ENCODE measurements around the gene ANKS1A. TPM values are rescaled to one million over a fixed set of nuclear protein-coding genes. Genes with fewer than 3 reads are reported as not detected.

ANKS1A gene
- total RNA-seq, 1 experiment from 2014 or later: 21.7 TPM

DNA sequence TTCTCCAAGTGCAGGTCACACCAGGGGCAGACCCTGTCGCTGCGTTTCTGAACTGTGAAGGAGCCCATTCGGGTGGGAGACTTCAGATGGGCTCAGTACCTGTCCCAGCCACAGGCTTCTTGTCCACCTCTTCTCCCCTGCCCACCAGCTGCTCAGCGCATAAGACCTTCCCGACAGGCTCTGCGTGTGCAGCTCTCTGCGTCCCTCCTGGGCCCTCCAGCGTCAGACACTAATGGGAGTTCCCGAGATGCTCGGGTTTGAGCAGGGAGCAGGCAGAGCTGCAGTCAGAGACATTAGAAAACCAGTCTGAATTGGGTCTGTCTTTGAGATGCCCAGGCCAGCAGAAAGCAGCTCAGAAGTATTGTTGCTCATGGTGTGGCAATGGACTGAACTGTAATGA, 201.7 kb downstream of the ANKS1A start:
- Histone ChIP-seq H3K36me3 (ENCODE audit: insufficient read depth, low read length, poor library complexity, severe bottlenecking) (no peaks in the 10 kb centered on the region), H3K9me3 (ENCODE audit: low read depth, low read length, poor library complexity, severe bottlenecking) (no peaks in the 10 kb centered on the region), H3K27me3 (replicated peaks; ENCODE audit: insufficient read depth, low read depth, low read length, poor library complexity) (no peaks in the 10 kb centered on the region), H3K27ac (ENCODE audit: low read depth, low read length, poor library complexity, severe bottlenecking) (no peak overlapping the region), H3K4me1 (ENCODE audit: insufficient read depth, low read length, poor library complexity, severe bottlenecking) (no peaks in the 10 kb centered on the region), H3K4me3 (ENCODE audit: low read depth, low read length, poor library complexity, severe bottlenecking) (no peak overlapping the region)
- BruUV-seq (replicated peaks): no TSS peak
- ChIA-PET CTCF (no interaction called here), POLR2A (ENCODE audit: low non-redundant PET) (no interaction called here)
- TF ChIP-seq EZH2 (IDR thresholded peaks at IDR 0.05; ENCODE audit: borderline replicate concordance, low read depth, low read length, poor library complexity, severe bottlenecking): no peak
- TF ChIP-seq, protein P1, sequence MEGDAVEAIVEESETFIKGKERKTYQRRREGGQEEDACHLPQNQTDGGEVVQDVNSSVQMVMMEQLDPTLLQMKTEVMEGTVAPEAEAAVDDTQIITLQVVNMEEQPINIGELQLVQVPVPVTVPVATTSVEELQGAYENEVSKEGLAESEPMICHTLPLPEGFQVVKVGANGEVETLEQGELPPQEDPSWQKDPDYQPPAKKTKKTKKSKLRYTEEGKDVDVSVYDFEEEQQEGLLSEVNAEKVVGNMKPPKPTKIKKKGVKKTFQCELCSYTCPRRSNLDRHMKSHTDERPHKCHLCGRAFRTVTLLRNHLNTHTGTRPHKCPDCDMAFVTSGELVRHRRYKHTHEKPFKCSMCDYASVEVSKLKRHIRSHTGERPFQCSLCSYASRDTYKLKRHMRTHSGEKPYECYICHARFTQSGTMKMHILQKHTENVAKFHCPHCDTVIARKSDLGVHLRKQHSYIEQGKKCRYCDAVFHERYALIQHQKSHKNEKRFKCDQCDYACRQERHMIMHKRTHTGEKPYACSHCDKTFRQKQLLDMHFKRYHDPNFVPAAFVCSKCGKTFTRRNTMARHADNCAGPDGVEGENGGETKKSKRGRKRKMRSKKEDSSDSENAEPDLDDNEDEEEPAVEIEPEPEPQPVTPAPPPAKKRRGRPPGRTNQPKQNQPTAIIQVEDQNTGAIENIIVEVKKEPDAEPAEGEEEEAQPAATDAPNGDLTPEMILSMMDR (conservative IDR thresholded peaks at IDR 0.05; ENCODE audit: low read depth, low read length): no peak
- intact Hi-C loops (cut with micrococcal nuclease; ENCODE audit: unreplicated experiment): no loop called here
- DNase-seq (ENCODE audit: low spot score): no peak

DNA sequence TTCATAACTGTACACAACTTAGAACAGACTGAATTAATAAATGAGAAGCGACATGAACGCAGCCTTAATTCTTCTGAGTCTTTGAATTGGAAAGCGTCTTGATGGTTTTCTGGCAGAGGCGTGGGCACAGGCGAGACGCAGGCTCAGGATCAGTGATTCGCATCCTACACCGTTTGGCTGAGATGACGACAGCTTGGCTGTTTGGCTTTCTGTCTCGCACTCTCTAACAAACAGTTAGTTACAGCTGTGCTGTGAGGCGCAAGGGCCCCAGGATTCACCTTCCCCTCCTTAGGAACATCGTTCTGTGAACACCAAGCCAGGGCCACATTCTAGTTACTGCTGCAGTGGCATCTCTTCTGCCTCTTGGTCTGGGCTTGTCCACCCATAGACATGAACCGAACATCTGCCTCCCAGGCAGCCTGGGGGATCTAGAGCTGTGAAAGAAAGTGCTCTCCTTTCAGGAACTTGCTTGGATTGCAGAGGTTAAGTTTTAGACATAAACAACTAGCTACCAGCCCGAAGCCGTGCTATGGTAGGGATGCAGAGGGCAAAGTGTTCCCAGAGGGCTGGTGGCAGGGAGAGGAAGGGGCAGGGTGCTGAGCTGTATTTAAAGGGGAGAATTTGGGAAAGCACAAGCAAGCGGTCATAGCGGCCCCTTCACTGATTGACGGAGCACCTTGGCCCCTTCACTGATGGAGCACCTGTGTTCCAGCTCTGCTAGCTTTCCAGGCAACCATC, 202.5 kb downstream of the ANKS1A start:
- Histone ChIP-seq H3K36me3 (ENCODE audit: insufficient read depth, low read length, poor library complexity, severe bottlenecking) (no peaks in the 10 kb centered on the region), H3K27ac (ENCODE audit: low read depth, low read length, poor library complexity, severe bottlenecking) (no peak overlapping the region), H3K27me3 (replicated peaks; ENCODE audit: insufficient read depth, low read depth, low read length, poor library complexity) (no peaks in the 10 kb centered on the region), H3K4me3 (ENCODE audit: low read depth, low read length, poor library complexity, severe bottlenecking) (no peak overlapping the region), H3K9me3 (ENCODE audit: low read depth, low read length, poor library complexity, severe bottlenecking) (no peaks in the 10 kb centered on the region), H3K4me1 (ENCODE audit: insufficient read depth, low read length, poor library complexity, severe bottlenecking) (peaks cover 5% of the 10 kb centered on the region)
- ChIA-PET POLR2A (ENCODE audit: low non-redundant PET) (no interaction called here), CTCF (no interaction called here)
- DNase-seq (ENCODE audit: low spot score): no peak
- no TSS peak for BruUV-seq (replicated peaks)
- intact Hi-C loops (cut with micrococcal nuclease; ENCODE audit: unreplicated experiment): no loop called here
- TF ChIP-seq, protein P1 (conservative IDR thresholded peaks at IDR 0.05; ENCODE audit: low read depth, low read length): no peak
- TF ChIP-seq EZH2 (IDR thresholded peaks at IDR 0.05; ENCODE audit: borderline replicate concordance, low read depth, low read length, poor library complexity, severe bottlenecking): no peak

DNA sequence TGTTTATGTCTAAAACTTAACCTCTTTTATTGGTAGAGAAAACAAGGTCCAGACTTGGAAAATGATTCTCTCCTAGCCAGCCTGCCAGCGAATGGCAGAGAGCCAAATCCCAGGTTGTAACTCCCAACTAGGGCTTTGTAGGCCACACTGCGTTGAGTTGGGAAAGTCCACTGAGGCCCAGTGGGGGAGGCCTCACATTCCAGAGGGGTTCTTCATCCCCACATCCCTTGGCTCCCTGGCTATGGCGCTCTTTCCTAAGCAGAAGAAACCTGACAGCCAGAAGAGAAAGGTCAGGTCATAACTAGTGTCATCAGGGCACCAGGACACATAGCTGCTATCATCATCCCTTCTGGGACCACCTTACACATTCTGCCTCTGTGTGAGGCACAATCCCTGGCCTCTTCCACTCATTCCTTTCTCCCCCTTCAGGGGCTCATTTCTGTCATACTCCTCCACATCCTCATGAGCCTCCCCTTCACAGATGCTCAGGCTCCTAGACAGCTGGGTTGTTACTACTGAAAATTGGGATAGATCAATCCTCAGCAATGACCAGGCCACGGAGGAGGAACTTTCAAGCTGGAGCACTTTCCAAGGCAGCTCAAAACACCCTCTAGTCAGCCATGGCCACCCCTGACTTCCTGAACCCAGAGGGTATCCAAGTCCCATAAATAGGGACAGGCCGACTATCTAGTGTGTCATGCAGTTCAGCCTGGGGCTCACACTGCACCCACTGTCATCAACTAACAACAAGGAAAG, 203.5 kb downstream of the ANKS1A start:
- no peak overlapping the region for H3K4me3 ChIP-seq (ENCODE audit: low read depth, low read length, poor library complexity, severe bottlenecking)
- no TSS peak for BruUV-seq (replicated peaks)
- H3K27ac ChIP-seq (ENCODE audit: low read depth, low read length, poor library complexity, severe bottlenecking): no peak overlapping the region
- H3K9me3 ChIP-seq (ENCODE audit: low read depth, low read length, poor library complexity, severe bottlenecking): no peaks in the 10 kb centered on the region
- intact Hi-C loops (cut with micrococcal nuclease; ENCODE audit: unreplicated experiment): no loop called here
- H3K36me3 ChIP-seq (ENCODE audit: insufficient read depth, low read length, poor library complexity, severe bottlenecking): no peaks in the 10 kb centered on the region
- no peak for TF ChIP-seq EZH2 (IDR thresholded peaks at IDR 0.05; ENCODE audit: borderline replicate concordance, low read depth, low read length, poor library complexity, severe bottlenecking)
- TF ChIP-seq, protein P1 (conservative IDR thresholded peaks at IDR 0.05; ENCODE audit: low read depth, low read length): no peak
- ChIA-PET CTCF (interaction anchor here (0.6 kb wide), 1 partner anchor 671 kb away, joined by 5 read pairs; no protein-coding TSS in a partner anchor), POLR2A (ENCODE audit: low non-redundant PET) (no interaction called here)
- no peaks in the 10 kb centered on the region for H3K27me3 ChIP-seq (replicated peaks; ENCODE audit: insufficient read depth, low read depth, low read length, poor library complexity)
- no peak for DNase-seq (ENCODE audit: low spot score)
- peaks cover 9% of the 10 kb centered on the region for H3K4me1 ChIP-seq (ENCODE audit: insufficient read depth, low read length, poor library complexity, severe bottlenecking)
